GM21360 (cell line): ENCODE results near the gene PSKH1.

Experiments
- ATAC-seq: cut with Tn5 transposase; IDR thresholded peaks from one replicate; pipeline ENCODE4 v1.9.1; 2021; ENCODE audit warnings: mild to moderate bottlenecking, moderate library complexity; ENCODE audit not compliant: unreplicated experiment

PSKH1 gene

GRCh38 chr16:67939507-67940445 is 46.7 kb downstream of the PSKH1 start:
- no peak for ATAC-seq

GRCh38 chr16:67940446-67941089 is 47.5 kb downstream of the PSKH1 start:
- no peak for ATAC-seq

GRCh38 chr16:67941469-67942199 is 48.6 kb downstream of the PSKH1 start:
- no peak for ATAC-seq

- no peak for ATAC-seq
Observed at GRCh38 chr16:67942200-67942509, 49.1 kb downstream of the PSKH1 start.

- no peak for ATAC-seq
Observed at GRCh38 chr16:67942510-67943255, 49.6 kb downstream of the PSKH1 start.

GRCh38 chr16:67943256-67943618 is 50.2 kb downstream of the PSKH1 start:
- ATAC-seq = no peak

- no peak for ATAC-seq
Observed at GRCh38 chr16:67943619-67944504, 50.8 kb downstream of the PSKH1 start, which contains the start of gene LCAT. LCAT (minus strand) TSS chr16:67944120; CDS start chr16:67944101, 19 bp downstream.

- ATAC-seq = no peak
Observed at GRCh38 chr16:67944690-67945391, 51.8 kb downstream of the PSKH1 start.

- no peak for ATAC-seq
Observed at GRCh38 chr16:67945392-67945933, 52.4 kb downstream of the PSKH1 start.

- ATAC-seq = no peak
Observed at GRCh38 chr16:67946128-67946569, 53.1 kb downstream of the PSKH1 start.

- no peak for ATAC-seq
Observed at GRCh38 chr16:67946966-67947558, 54.0 kb downstream of the PSKH1 start.

- ATAC-seq = no peak
Observed at GRCh38 chr16:67948015-67948414, 55.0 kb downstream of the PSKH1 start.

- no peak for ATAC-seq
Observed at GRCh38 chr16:67949645-67950044, 56.6 kb downstream of the PSKH1 start.

- no peak for ATAC-seq
Observed at GRCh38 chr16:67950335-67950843, 57.3 kb downstream of the PSKH1 start.

- ATAC-seq = no peak
Observed at GRCh38 chr16:67951485-67951884, 58.4 kb downstream of the PSKH1 start.

- no peak for ATAC-seq
Observed at GRCh38 chr16:67953641-67954375, 60.8 kb downstream of the PSKH1 start.

- no peak for ATAC-seq
Observed at GRCh38 chr16:67954421-67955196, 61.6 kb downstream of the PSKH1 start.
